ENCODE results near the gene TGFBR1. TPM values are rescaled to one million over a fixed set of nuclear protein-coding genes. Genes with fewer than 3 reads are reported as not detected.

TGFBR1 gene
- total RNA-seq, 2 donors from 2014 or later = 8.0 to 15.4 TPM

GRCh38 chr9:99105152-99106043 is 485 bp downstream of the TGFBR1 start:
- H3K36me3 ChIP-seq = no peaks in the 10 kb centered on the region
- H3K27me3 ChIP-seq = no peaks in the 10 kb centered on the region
- H3K27ac ChIP-seq = peak overlapping the region; percentile 90 to 92
- TF ChIP-seq CTCF (IDR thresholded peaks at IDR 0.05) = no peak
- DNase-seq (ENCODE audit: low spot score) = peak; percentile 83
- H3K4me1 ChIP-seq = peaks cover 0 to 33% of the 10 kb centered on the region in 2 donors
- H3K4me3 ChIP-seq = peak overlapping the region; percentile 87 to 88
- H3K9me3 ChIP-seq = no peaks in the 10 kb centered on the region

GRCh38 chr9:99106044-99106375 is 1.1 kb downstream of the TGFBR1 start:
- no peaks in the 10 kb centered on the region for H3K36me3 ChIP-seq
- no peak for TF ChIP-seq CTCF (IDR thresholded peaks at IDR 0.05)
- peaks cover 0 to 33% of the 10 kb centered on the region in 2 donors for H3K4me1 ChIP-seq
- H3K27ac ChIP-seq = peak overlapping the region; percentile 90 to 92
- no peak for DNase-seq (ENCODE audit: low spot score)
- no peaks in the 10 kb centered on the region for H3K27me3 ChIP-seq
- peak overlapping the region; percentile 87 to 88 for H3K4me3 ChIP-seq
- no peaks in the 10 kb centered on the region for H3K9me3 ChIP-seq

GRCh38 chr9:99107421-99107820 is 2.5 kb downstream of the TGFBR1 start:
- DNase-seq (ENCODE audit: low spot score) = no peak
- no peak for TF ChIP-seq CTCF (IDR thresholded peaks at IDR 0.05)
- H3K27me3 ChIP-seq = no peaks in the 10 kb centered on the region
- peaks cover 0 to 45% of the 10 kb centered on the region in 2 donors for H3K4me1 ChIP-seq
- H3K27ac ChIP-seq = no peak overlapping the region
- H3K4me3 ChIP-seq = no peak overlapping the region
- no peaks in the 10 kb centered on the region for H3K36me3 ChIP-seq
- no peaks in the 10 kb centered on the region for H3K9me3 ChIP-seq

- no peaks in the 10 kb centered on the region for H3K36me3 ChIP-seq
- no peak for TF ChIP-seq CTCF (IDR thresholded peaks at IDR 0.05)
- DNase-seq (ENCODE audit: low spot score) = no peak
- H3K4me3 ChIP-seq = no peak overlapping the region
- no peaks in the 10 kb centered on the region for H3K27me3 ChIP-seq
- no peak overlapping the region for H3K27ac ChIP-seq
- no peaks in the 10 kb centered on the region for H3K9me3 ChIP-seq
- peaks cover 0 to 51% of the 10 kb centered on the region in 2 donors for H3K4me1 ChIP-seq
Observed at GRCh38 chr9:99108131-99108530, 3.2 kb downstream of the TGFBR1 start.

GRCh38 chr9:99109522-99109921 is 4.6 kb downstream of the TGFBR1 start:
- TF ChIP-seq CTCF (IDR thresholded peaks at IDR 0.05) = no peak
- H3K9me3 ChIP-seq = no peaks in the 10 kb centered on the region
- peaks cover 0 to 52% of the 10 kb centered on the region in 2 donors for H3K4me1 ChIP-seq

More at GRCh38 chr9:99109522-99109921, 4.6 kb downstream of the TGFBR1 start:
- Histone ChIP-seq H3K36me3 (no peaks in the 10 kb centered on the region), H3K27me3 (no peaks in the 10 kb centered on the region), H3K4me3 (no peak overlapping the region), H3K27ac (no peak overlapping the region)
- DNase-seq (ENCODE audit: low spot score) = no peak

Measured in right atrium auricular region (tissue), 2 donors.